ENCODE data around the gene PLCL2. TPM values are rescaled to one million over a fixed set of nuclear protein-coding genes. Genes with fewer than 3 reads are reported as not detected.

The PLCL2 gene
- total RNA-seq, 1 experiment from 2014 or later: 32.1 TPM

DNA sequence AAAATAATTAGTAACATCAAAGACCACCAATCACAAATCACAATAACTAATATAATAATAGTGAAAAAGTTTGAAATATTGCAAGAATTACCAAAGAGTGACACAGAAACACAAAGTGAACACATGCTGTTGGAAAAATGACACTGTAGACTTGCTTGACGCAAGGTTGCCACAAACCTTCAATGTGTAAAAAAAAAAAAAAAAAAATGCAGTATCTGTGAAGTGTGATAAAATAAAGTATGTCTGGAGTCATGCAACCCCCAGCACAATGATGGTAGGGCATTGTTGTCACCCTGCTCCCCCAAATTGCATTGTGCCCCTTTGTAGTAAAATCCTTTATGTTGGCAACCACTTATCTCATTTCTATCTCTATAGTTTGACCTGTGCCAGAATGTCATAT, 190.6 kb downstream of the PLCL2 start:
- Histone ChIP-seq H2BK12ac (ENCODE audit: insufficient read length, low read depth, low read length) (no peak overlapping the region), H3K14ac (ENCODE audit: insufficient read depth, low read length) (no peak overlapping the region), H3K27me3 (ENCODE audit: insufficient read depth, low read length) (no peaks in the 10 kb centered on the region), H4K91ac (ENCODE audit: insufficient read length, low read depth, low read length) (no peak overlapping the region), H3K79me2 (ENCODE audit: insufficient read depth, low read length) (no peaks in the 10 kb centered on the region), H3K23me2 (ENCODE audit: insufficient read length, low read depth, low read length, poor library complexity, severe bottlenecking) (no peaks in the 10 kb centered on the region), H3K56ac (ENCODE audit: insufficient read length, low read depth, low read length) (no peak overlapping the region), H2BK20ac (ENCODE audit: low read depth, low read length, poor library complexity, severe bottlenecking) (no peak overlapping the region), H3K79me1 (ENCODE audit: insufficient read depth, low read depth, low read length, poor library complexity, severe bottlenecking) (no peaks in the 10 kb centered on the region), H2BK15ac (ENCODE audit: low read depth, low read length) (no peak overlapping the region), H2AFZ (ENCODE audit: low read length) (no peak overlapping the region), H3K18ac (ENCODE audit: insufficient read length, low read depth, low read length) (no peak overlapping the region), H2BK5ac (ENCODE audit: insufficient read length, low read length) (no peak overlapping the region), H3K9ac (ENCODE audit: extremely low read depth, insufficient read length, low read length) (no peak overlapping the region), H3K9me3 (ENCODE audit: control insufficient read depth, low read depth, low read length) (no peaks in the 10 kb centered on the region), H4K8ac (replicated peaks; ENCODE audit: insufficient read length, low read depth, low read length) (no peak overlapping the region), H2BK120ac (ENCODE audit: low read depth, low read length, poor library complexity, severe bottlenecking) (no peak overlapping the region), H4K5ac (ENCODE audit: insufficient read length, low read depth, low read length) (no peak overlapping the region), H3K4me2 (ENCODE audit: insufficient read depth, insufficient read length, low read length) (no peak overlapping the region), H3T11ph (ENCODE audit: low read length) (no peak overlapping the region), H3K27ac (ENCODE audit: insufficient read length, low read depth, low read length) (no peak overlapping the region), H2AK5ac (ENCODE audit: insufficient read length, low read length) (no peak overlapping the region), H3K4ac (ENCODE audit: low read depth, low read length) (no peak overlapping the region), H4K20me1 (ENCODE audit: control insufficient read depth, insufficient read depth, insufficient read length) (no peaks in the 10 kb centered on the region), H3K4me1 (ENCODE audit: insufficient read depth, low read length) (peaks cover 6% of the 10 kb centered on the region), H3K23ac (ENCODE audit: insufficient read length, low read depth, low read length) (no peak overlapping the region)
- TF ChIP-seq, protein P1, sequence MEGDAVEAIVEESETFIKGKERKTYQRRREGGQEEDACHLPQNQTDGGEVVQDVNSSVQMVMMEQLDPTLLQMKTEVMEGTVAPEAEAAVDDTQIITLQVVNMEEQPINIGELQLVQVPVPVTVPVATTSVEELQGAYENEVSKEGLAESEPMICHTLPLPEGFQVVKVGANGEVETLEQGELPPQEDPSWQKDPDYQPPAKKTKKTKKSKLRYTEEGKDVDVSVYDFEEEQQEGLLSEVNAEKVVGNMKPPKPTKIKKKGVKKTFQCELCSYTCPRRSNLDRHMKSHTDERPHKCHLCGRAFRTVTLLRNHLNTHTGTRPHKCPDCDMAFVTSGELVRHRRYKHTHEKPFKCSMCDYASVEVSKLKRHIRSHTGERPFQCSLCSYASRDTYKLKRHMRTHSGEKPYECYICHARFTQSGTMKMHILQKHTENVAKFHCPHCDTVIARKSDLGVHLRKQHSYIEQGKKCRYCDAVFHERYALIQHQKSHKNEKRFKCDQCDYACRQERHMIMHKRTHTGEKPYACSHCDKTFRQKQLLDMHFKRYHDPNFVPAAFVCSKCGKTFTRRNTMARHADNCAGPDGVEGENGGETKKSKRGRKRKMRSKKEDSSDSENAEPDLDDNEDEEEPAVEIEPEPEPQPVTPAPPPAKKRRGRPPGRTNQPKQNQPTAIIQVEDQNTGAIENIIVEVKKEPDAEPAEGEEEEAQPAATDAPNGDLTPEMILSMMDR (conservative IDR thresholded peaks at IDR 0.05): no peak
- Mint-ChIP-seq H3K4me3 (no peak overlapping the region), H3K9me3 (no peaks in the 10 kb centered on the region), H3K4me1 (peaks cover 7 to 8% of the 10 kb centered on the region in 2 experiments), H3K36me3 (ENCODE audit: insufficient read depth in 1 of 3, low read depth in 3 of 3) (peaks cover 1 to 33% (median 27%) of the 10 kb centered on the region in 3 experiments; a peak in 5 of 7 replicates), H3K27me3 (ENCODE audit: low read depth) (no peaks in the 10 kb centered on the region), H3K27ac (no peak overlapping the region)
- no CpG with 5 or more reads among the region's 1 CpG for WGBS (ENCODE audit: extremely low coverage, insufficient read length, low lambda C conversion rate)
- DNase-seq: no peak
